ENCODE results near the gene CSPG4.
"Not testable (repeated sequence)": the region's sequence is repeated elsewhere in the genome, so short reads cannot be mapped to it uniquely, and the experiment has no call there.

Gene CSPG4

DNA sequence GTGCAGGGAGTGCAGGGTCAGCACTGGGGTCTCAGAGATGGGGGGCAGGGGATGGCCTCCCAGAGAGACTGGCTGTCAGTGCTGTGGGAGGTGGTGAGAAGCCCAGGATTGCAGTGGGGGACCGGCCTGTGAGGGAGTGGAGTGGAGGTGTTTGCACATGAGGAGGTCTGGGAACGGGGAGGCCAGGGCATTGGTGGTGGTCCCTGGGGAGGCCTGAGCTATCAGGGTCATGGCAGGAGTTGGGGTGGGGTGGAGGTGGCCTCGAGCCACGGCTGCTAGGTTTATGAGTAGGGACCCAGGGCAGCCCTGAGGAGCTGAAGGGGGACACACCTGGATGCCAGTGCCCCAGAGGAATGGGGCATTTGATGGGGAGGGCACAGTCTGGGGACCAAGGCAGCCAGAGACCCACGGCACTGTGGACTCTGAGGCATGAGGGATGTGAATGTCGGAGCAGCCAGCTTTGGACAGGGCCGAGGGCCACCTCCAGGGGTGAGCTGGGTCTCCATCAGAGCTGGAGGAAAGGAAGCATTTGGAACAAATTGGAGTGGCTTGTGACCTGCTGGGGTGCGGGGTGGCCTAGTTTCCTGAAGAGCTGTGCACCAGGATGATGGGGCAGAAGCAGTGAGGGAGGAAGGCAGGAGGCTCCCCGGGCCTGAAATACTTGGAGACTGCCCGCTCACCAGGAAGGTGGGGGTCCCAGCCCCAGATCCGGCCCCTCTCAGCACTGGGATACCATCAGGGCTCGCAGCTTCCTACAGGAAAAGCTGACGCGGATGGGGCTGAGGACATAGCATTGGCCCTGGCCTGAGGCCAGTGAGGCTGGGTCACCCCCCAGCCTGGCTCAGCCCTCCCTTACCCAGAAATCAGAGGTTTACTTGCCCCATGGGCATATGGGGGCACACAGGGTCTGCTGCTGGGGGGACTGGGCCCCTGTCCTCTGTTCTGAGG, 9.5 kb upstream of the CSPG4 start:
- DNase-seq (ENCODE audit: low read depth, low spot score): no peak
- TF ChIP-seq, protein P1, sequence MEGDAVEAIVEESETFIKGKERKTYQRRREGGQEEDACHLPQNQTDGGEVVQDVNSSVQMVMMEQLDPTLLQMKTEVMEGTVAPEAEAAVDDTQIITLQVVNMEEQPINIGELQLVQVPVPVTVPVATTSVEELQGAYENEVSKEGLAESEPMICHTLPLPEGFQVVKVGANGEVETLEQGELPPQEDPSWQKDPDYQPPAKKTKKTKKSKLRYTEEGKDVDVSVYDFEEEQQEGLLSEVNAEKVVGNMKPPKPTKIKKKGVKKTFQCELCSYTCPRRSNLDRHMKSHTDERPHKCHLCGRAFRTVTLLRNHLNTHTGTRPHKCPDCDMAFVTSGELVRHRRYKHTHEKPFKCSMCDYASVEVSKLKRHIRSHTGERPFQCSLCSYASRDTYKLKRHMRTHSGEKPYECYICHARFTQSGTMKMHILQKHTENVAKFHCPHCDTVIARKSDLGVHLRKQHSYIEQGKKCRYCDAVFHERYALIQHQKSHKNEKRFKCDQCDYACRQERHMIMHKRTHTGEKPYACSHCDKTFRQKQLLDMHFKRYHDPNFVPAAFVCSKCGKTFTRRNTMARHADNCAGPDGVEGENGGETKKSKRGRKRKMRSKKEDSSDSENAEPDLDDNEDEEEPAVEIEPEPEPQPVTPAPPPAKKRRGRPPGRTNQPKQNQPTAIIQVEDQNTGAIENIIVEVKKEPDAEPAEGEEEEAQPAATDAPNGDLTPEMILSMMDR (IDR thresholded peaks at IDR 0.05; ENCODE audit: insufficient read depth, low read length, missing control alignments): no peak
- H3K4me3 ChIP-seq (ENCODE audit: low read depth, low read length): no peak overlapping the region
- POLR2A ChIA-PET: no interaction called here
- CTCF ChIA-PET: interaction anchor here (0.9 to 3.4 kb wide), 4 partner anchors 9 to 80 kb away, joined by 3 to 15 read pairs (median 4); no protein-coding TSS in a partner anchor

GRCh38 chr15:75721480-75721922, 8.9 kb upstream of the CSPG4 start:
- H3K4me3 ChIP-seq (ENCODE audit: low read depth, low read length): no peak overlapping the region
- CTCF ChIA-PET: interaction anchor here (0.9 to 3.4 kb wide), 4 partner anchors 8 to 81 kb away, joined by 3 to 15 read pairs (median 4); no protein-coding TSS in a partner anchor
- no peak for DNase-seq (ENCODE audit: low read depth, low spot score)
- TF ChIP-seq, protein P1 (IDR thresholded peaks at IDR 0.05; ENCODE audit: insufficient read depth, low read length, missing control alignments): no peak
- POLR2A ChIA-PET: no interaction called here

- ChIA-PET POLR2A (no interaction called here), CTCF (interaction anchor here (1.0 to 3.4 kb wide), 4 partner anchors 12 to 82 kb away, joined by 3 to 15 read pairs (median 4); no protein-coding TSS in a partner anchor)
- no peak overlapping the region for H3K4me3 ChIP-seq (ENCODE audit: low read depth, low read length)
- TF ChIP-seq, protein P1 (IDR thresholded peaks at IDR 0.05; ENCODE audit: insufficient read depth, low read length, missing control alignments): no peak
- no peak for DNase-seq (ENCODE audit: low read depth, low spot score)
These were observed 8.3 kb upstream of the CSPG4 start for GRCh38 chr15:75720787-75721479.

DNA sequence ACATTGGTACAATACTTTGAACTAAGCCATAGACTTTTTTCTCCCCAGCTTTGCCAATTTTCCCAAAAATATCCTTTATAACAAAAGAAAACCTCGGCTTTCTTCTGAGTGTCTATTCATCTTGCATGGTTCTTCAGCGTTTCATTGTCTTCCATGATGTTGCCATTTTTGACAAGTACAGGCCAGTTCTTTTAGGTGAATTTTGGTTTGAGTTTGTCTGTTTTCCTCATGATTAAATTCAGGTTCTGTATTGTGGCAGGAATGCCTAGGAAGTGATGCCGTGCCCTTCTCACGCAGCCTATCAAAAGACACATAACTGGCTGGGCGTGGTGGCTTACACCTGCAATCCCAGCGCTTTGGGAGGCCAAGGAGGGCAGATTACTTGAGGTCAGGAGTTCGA, 7.6 kb upstream of the CSPG4 start:
- DNase-seq (ENCODE audit: low read depth, low spot score): no peak
- ChIA-PET POLR2A (no interaction called here), CTCF (interaction anchor here (1.5 kb wide), 1 partner anchor 82 kb away, joined by 4 read pairs; no protein-coding TSS in a partner anchor)
- no peak overlapping the region for H3K4me3 ChIP-seq (ENCODE audit: low read depth, low read length)
- TF ChIP-seq, protein P1 (IDR thresholded peaks at IDR 0.05; ENCODE audit: insufficient read depth, low read length, missing control alignments): no peak

GRCh38 chr15:75718328-75718727, 5.7 kb upstream of the CSPG4 start:
- H3K4me3 ChIP-seq (ENCODE audit: low read depth, low read length): no peak overlapping the region
- ChIA-PET POLR2A (no interaction called here), CTCF (interaction anchor here (1.3 kb wide), 1 partner anchor 15 kb away, joined by 5 read pairs; no protein-coding TSS in a partner anchor)
- TF ChIP-seq, protein P1 (IDR thresholded peaks at IDR 0.05; ENCODE audit: insufficient read depth, low read length, missing control alignments): no peak
- DNase-seq (ENCODE audit: low read depth, low spot score): no peak

DNA sequence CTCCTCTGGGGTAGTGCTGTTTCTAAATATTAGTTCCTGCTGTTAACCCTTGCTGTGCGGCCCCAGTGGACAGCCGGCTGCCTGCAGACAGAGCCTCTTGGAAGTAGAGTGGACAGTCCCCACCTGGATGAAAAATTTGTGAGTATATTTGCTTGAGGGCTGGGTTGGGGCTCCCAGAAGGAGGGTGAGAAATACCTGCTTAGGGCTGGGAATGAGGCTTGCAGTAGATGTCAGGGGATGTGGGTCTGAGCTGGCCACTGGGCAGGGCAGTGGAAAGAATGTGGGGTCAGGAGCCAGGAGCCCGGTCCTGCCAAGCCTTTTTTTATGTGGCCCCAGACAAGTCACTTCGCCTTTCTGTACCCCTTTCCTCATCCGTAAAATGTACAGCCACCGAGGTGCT, 4.4 kb upstream of the CSPG4 start:
- H3K4me3 ChIP-seq (ENCODE audit: low read depth, low read length); POLR2A ChIA-PET; DNase-seq (ENCODE audit: low read depth, low spot score): not testable (repeated sequence)
- CTCF ChIA-PET: interaction anchor here (0.8 to 1.3 kb wide), 3 partner anchors 11 to 16 kb away, joined by 3 to 5 read pairs (median 4); no protein-coding TSS in a partner anchor

DNA sequence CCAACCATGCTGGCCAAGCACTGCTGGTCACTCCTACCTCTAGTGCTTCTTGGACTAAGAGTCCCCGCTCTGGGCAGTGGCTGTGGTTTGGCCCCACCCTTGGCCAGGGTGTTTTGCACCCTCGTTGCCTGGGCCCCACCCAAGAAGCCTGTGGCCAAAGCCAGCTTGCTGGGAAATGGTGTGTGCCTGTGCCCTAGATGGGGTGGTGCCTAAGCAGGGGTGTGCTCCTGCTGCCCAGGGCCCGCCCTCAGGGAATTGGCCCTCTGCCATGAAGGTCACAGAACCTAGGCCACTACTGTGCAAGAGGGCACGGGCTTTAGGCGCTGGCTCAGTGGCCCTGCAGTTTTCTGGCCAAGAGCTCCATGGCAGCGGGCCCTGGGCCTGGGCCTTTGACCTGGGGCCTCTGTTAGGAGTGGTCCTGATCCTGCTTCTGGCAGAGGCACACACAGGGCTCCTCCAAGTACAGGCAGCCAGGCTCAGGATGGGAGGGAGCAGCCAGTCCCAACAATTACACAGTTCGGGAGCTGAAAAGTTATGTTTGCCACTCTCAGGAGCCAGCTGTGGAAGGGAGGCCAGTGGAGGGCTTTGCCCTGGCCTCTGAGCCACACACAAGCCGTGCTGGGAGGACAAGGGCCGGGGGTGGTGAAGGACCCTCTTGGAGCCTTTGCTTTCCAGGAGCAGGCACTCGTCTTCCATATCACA, 3.8 kb upstream of the CSPG4 start:
- DNase-seq (ENCODE audit: low read depth, low spot score); H3K4me3 ChIP-seq (ENCODE audit: low read depth, low read length); POLR2A ChIA-PET; CTCF ChIA-PET: not testable (repeated sequence)

GRCh38 chr15:75715312-75715832, 2.7 kb upstream of the CSPG4 start:
- CTCF ChIA-PET: interaction anchor here (3.7 kb wide), 1 partner anchor 9 kb away, joined by 17 read pairs; a partner anchor contains a TSS
- H3K4me3 ChIP-seq (ENCODE audit: low read depth, low read length); DNase-seq (ENCODE audit: low read depth, low spot score); POLR2A ChIA-PET: not testable (repeated sequence)
